Panc1 (cell line): Measurements from ENCODE around the gene MAP3K3. TPM values are rescaled to one million over a fixed set of nuclear protein-coding genes. Genes with fewer than 3 reads are reported as not detected.

ENCODE experiments used
- ATAC-seq: fragments of 200-7000 bp; cut with Tn5 transposase; 2 replicates; pipeline ENCODE4 v1.9.1; 2020; ENCODE audit warnings: mild to moderate bottlenecking, moderate library complexity
- BruUV-seq: library from RNA; stranded (reverse); fragments of 400-500 nt; replicated peaks from 2 replicates; lab custom pipeline; 2021; lab: Mats Ljungman, UMichigan
- CTCF ChIA-PET: fragments of 300-600 bp; sonication (Branson Sonifier 250); formaldehyde crosslinking; loops from one replicate; lab custom pipeline; 2022; ENCODE audit warnings: antibody characterized with exemption; lab: Charles Lee
- POLR2A ChIA-PET: fragments of 300-600 bp; sonication (Branson Sonifier 250); formaldehyde crosslinking; loops from one replicate; lab custom pipeline; 2022; ENCODE audit warnings: antibody characterized with exemption; lab: Charles Lee
- DNase-seq: peaks from one replicate; pipeline ENCODE4 v3.0.0-alpha.2; 2010; ENCODE audit warnings: low read depth, low spot score
- H3K27ac ChIP-seq: 2 replicates; pipeline ENCODE4 v1.5.1; 2011; ENCODE audit warnings: mild to moderate bottlenecking, low read length, inconsistent platforms
- H3K27me3 ChIP-seq: fragments of 200-500 bp; sonication (Bioruptor generic); 2 replicates; pipeline ENCODE4 v1.6.0; 2014; ENCODE audit warnings: low read length, inconsistent platforms; ENCODE audit not compliant: control insufficient read depth, insufficient read depth
- H3K36me3 ChIP-seq: fragments of 200-500 bp; sonication (Bioruptor generic); 2 replicates; pipeline ENCODE4 v1.5.1; 2014; ENCODE audit warnings: inconsistent platforms, mild to moderate bottlenecking, low read length, moderate library complexity; ENCODE audit not compliant: control insufficient read depth, insufficient read depth
- H3K4me1 ChIP-seq: 2 replicates; pipeline ENCODE4 v1.5.1; 2011; ENCODE audit warnings: inconsistent platforms, mild to moderate bottlenecking, low read length, moderate library complexity; ENCODE audit not compliant: control insufficient read depth, insufficient read depth
- H3K4me3 ChIP-seq, 2 experiments: 2 replicates each; pipeline ENCODE4 v1.5.1; 2011 to 2012; ENCODE audit warnings: low read depth in 2 of 2, low read length in 2 of 2, mild to moderate bottlenecking in 2 of 2, inconsistent platforms in 1 of 2, moderate library complexity in 1 of 2
- H3K9me3 ChIP-seq: fragments of 200-500 bp; sonication (Bioruptor generic); 2 replicates; pipeline ENCODE4 v1.5.1; 2014; ENCODE audit warnings: low read depth, mild to moderate bottlenecking, inconsistent platforms, low read length, moderate library complexity; ENCODE audit not compliant: control insufficient read depth, insufficient read depth
- POLR2AphosphoS5 ChIP-seq: IDR thresholded peaks from 2 replicates; pipeline ENCODE4 v1.6.1; 2012; ENCODE audit warnings: mild to moderate bottlenecking, low read depth, low read length, moderate library complexity
- SIN3A ChIP-seq: IDR thresholded peaks from 2 replicates; pipeline ENCODE4 v1.6.1; 2012; ENCODE audit warnings: low read depth, mild to moderate bottlenecking, low read length, moderate library complexity, borderline replicate concordance; ENCODE audit not compliant: insufficient read depth
- TCF7L2 ChIP-seq: IDR thresholded peaks from 2 replicates; pipeline ENCODE4 v1.6.1; 2011; ENCODE audit warnings: mild to moderate bottlenecking, low read depth, low read length, inconsistent platforms
- in situ Hi-C: cut with HindIII; loops from 2 replicates; pipeline ENCODE4 v1.10.0; 2016; ENCODE audit warnings: low sequenced_read_pairs, low pct_unique_long_range_greater_than_20kb
- intact Hi-C: fragments of 100-400 bp; cut with micrococcal nuclease; formaldehyde crosslinking; loops from one replicate; pipeline ENCODE4 v1.10.0; 2022; ENCODE audit not compliant: unreplicated experiment
- total RNA-seq: library from RNA; stranded (reverse); gene quantifications from one replicate; pipeline ENCODE4 v1.2.1, GENCODE V29; 2021; ENCODE audit not compliant: unreplicated experiment
- TF ChIP-seq, protein P1 (sequence below), 2 experiments: IDR thresholded peaks; 2 replicates each; pipeline ENCODE4 v1.6.1; 2011 to 2012; ENCODE audit warnings: low read depth in 2 of 2, control low read depth in 1 of 2, low read length in 1 of 2, mild to moderate bottlenecking in 1 of 2, moderate library complexity in 1 of 2; ENCODE audit not compliant: insufficient read depth in 1 of 2
- TF ChIP-seq, protein P2 (sequence below): fragments of 450-650 bp; IDR thresholded peaks from 2 replicates; pipeline ENCODE4 v1.5.1; 2017; ENCODE audit warnings: mild to moderate bottlenecking

Gene MAP3K3
- total RNA-seq, 1 experiment from 2014 or later, result 22.3 TPM

GRCh38 chr17:63635787-63636186, 13.6 kb downstream of the MAP3K3 start:
- CTCF ChIA-PET, result no interaction called here
- in situ Hi-C loops, result no loop called here
- DNase-seq (no peak), ATAC-seq (no peak)
- Histone ChIP-seq H3K27ac (no peak overlapping the region), H3K36me3 (no peaks in the 10 kb centered on the region; the same call in 1 of the 2 replicates), H3K4me1 (no peaks in the 10 kb centered on the region), H3K4me3 (no peak overlapping the region), H3K27me3 (no peaks in the 10 kb centered on the region), H3K9me3 (no peaks in the 10 kb centered on the region)
- BruUV-seq, result TSS peak; percentile 44
- intact Hi-C loops, result no loop called here
- POLR2A ChIA-PET, result no interaction called here
- TF ChIP-seq, protein P1, sequence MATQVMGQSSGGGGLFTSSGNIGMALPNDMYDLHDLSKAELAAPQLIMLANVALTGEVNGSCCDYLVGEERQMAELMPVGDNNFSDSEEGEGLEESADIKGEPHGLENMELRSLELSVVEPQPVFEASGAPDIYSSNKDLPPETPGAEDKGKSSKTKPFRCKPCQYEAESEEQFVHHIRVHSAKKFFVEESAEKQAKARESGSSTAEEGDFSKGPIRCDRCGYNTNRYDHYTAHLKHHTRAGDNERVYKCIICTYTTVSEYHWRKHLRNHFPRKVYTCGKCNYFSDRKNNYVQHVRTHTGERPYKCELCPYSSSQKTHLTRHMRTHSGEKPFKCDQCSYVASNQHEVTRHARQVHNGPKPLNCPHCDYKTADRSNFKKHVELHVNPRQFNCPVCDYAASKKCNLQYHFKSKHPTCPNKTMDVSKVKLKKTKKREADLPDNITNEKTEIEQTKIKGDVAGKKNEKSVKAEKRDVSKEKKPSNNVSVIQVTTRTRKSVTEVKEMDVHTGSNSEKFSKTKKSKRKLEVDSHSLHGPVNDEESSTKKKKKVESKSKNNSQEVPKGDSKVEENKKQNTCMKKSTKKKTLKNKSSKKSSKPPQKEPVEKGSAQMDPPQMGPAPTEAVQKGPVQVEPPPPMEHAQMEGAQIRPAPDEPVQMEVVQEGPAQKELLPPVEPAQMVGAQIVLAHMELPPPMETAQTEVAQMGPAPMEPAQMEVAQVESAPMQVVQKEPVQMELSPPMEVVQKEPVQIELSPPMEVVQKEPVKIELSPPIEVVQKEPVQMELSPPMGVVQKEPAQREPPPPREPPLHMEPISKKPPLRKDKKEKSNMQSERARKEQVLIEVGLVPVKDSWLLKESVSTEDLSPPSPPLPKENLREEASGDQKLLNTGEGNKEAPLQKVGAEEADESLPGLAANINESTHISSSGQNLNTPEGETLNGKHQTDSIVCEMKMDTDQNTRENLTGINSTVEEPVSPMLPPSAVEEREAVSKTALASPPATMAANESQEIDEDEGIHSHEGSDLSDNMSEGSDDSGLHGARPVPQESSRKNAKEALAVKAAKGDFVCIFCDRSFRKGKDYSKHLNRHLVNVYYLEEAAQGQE (IDR thresholded peaks at IDR 0.05; ENCODE audit: insufficient read depth in 1 of 2, low read depth in 2 of 2, low read length in 1 of 2), result no peak
- TF ChIP-seq, protein P2, sequence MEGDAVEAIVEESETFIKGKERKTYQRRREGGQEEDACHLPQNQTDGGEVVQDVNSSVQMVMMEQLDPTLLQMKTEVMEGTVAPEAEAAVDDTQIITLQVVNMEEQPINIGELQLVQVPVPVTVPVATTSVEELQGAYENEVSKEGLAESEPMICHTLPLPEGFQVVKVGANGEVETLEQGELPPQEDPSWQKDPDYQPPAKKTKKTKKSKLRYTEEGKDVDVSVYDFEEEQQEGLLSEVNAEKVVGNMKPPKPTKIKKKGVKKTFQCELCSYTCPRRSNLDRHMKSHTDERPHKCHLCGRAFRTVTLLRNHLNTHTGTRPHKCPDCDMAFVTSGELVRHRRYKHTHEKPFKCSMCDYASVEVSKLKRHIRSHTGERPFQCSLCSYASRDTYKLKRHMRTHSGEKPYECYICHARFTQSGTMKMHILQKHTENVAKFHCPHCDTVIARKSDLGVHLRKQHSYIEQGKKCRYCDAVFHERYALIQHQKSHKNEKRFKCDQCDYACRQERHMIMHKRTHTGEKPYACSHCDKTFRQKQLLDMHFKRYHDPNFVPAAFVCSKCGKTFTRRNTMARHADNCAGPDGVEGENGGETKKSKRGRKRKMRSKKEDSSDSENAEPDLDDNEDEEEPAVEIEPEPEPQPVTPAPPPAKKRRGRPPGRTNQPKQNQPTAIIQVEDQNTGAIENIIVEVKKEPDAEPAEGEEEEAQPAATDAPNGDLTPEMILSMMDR, result no peak
- no peak for TF ChIP-seq POLR2AphosphoS5
- TF ChIP-seq SIN3A, result no peak
- no peak for TF ChIP-seq TCF7L2

DNA sequence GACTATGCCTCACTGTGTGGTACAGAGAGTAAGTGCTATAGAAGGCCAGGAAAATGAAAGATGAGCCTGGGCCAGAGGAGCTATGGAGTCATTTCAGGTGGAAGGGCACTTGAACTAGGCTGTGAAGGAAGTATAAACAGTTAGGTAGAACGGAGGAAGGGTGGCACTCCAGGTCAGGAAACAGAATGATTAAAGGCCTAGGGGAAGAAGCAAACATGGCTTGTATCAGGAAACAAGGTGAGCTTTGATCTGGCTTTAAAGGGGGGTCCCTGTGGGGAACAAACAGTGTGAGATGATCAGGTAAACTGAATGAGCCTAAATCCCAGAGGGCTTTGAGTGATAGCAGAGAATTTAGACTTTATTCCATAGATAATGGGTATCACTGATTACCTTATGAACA, 16.9 kb downstream of the MAP3K3 start:
- in situ Hi-C loops (no loop called here), intact Hi-C loops (no loop called here)
- Histone ChIP-seq H3K27me3 (no peaks in the 10 kb centered on the region), H3K4me1 (no peaks in the 10 kb centered on the region), H3K36me3 (no peaks in the 10 kb centered on the region; the same call in 1 of the 2 replicates), H3K27ac (no peak overlapping the region), H3K4me3 (no peak overlapping the region), H3K9me3 (no peaks in the 10 kb centered on the region)
- POLR2A ChIA-PET, result no interaction called here
- DNase-seq (no peak), ATAC-seq (no peak)
- BruUV-seq, result no TSS peak
- CTCF ChIA-PET, result no interaction called here
- TF ChIP-seq SIN3A (no peak), POLR2AphosphoS5 (no peak), TCF7L2 (no peak)
- TF ChIP-seq, protein P1 (IDR thresholded peaks at IDR 0.05; ENCODE audit: insufficient read depth in 1 of 2, low read depth in 2 of 2, low read length in 1 of 2), result no peak
- TF ChIP-seq, protein P2, result no peak
